GM19099 (cell line): ENCODE results near the gene TM9SF2.

Source experiments
- POLR2A ChIP-seq: IDR thresholded peaks from 3 replicates; pipeline ENCODE4 v1.6.1; 2011; ENCODE audit warnings: low read depth; ENCODE audit not compliant: insufficient read length; ENCODE audit errors: extremely low read depth

Gene TM9SF2

GRCh38 chr13:99501184-99501847 is at the start of gene TM9SF2:
TSS of gene TM9SF2 (plus strand) at chr13:99501472. CDS start at chr13:99501607, 135 bp downstream.
- TF ChIP-seq POLR2A, result peak; percentile 81

- TF ChIP-seq POLR2A, result no peak
These were observed 46.6 kb upstream of the TM9SF2 start for GRCh38 chr13:99454518-99455183.

GRCh38 chr13:99459099-99459850 is 42.0 kb upstream of the TM9SF2 start:
- TF ChIP-seq POLR2A, result no peak

GRCh38 chr13:99463646-99464397 is 37.5 kb upstream of the TM9SF2 start:
- no peak for TF ChIP-seq POLR2A

- no peak for TF ChIP-seq POLR2A
These were observed 36.8 kb upstream of the TM9SF2 start for GRCh38 chr13:99464441-99464949.

GRCh38 chr13:99465454-99465853 is 35.8 kb upstream of the TM9SF2 start:
- TF ChIP-seq POLR2A, result no peak

- TF ChIP-seq POLR2A, result no peak
These were observed 33.5 kb upstream of the TM9SF2 start for GRCh38 chr13:99467764-99468163.

GRCh38 chr13:99469041-99469440 is 32.2 kb upstream of the TM9SF2 start:
- TF ChIP-seq POLR2A, result no peak

- no peak for TF ChIP-seq POLR2A
These were observed 31.2 kb upstream of the TM9SF2 start for GRCh38 chr13:99470027-99470426.

GRCh38 chr13:99471221-99472121 is 29.8 kb upstream of the TM9SF2 start:
- no peak for TF ChIP-seq POLR2A

GRCh38 chr13:99472122-99472440 is 29.2 kb upstream of the TM9SF2 start:
- TF ChIP-seq POLR2A, result no peak

GRCh38 chr13:99473515-99473914 is 27.8 kb upstream of the TM9SF2 start:
- no peak for TF ChIP-seq POLR2A

- TF ChIP-seq POLR2A, result no peak
These were observed 24.6 kb upstream of the TM9SF2 start for GRCh38 chr13:99476648-99477047.

- no peak for TF ChIP-seq POLR2A
These were observed 23.8 kb upstream of the TM9SF2 start for GRCh38 chr13:99477493-99477892.
